Measurements from ENCODE around the gene FSTL4. TPM values are rescaled to one million over a fixed set of nuclear protein-coding genes. Genes with fewer than 3 reads are reported as not detected.

The FSTL4 gene
- total RNA-seq, 1 experiment from 2014 or later: not detected

- no peaks in the 10 kb centered on the region for H3K9me3 Mint-ChIP-seq (ENCODE audit: low read depth, unreplicated experiment)
- no peaks in the 10 kb centered on the region for H3K36me3 Mint-ChIP-seq (ENCODE audit: insufficient read depth, unreplicated experiment)
- BruUV-seq (replicated peaks): no TSS peak
- no peak overlapping the region for H3K4me3 Mint-ChIP-seq (ENCODE audit: low read depth, unreplicated experiment)
- CTCF ChIA-PET: no interaction called here
- intact Hi-C loops (cut with micrococcal nuclease; ENCODE audit: unreplicated experiment): no loop called here
- TF ChIP-seq, protein P1, sequence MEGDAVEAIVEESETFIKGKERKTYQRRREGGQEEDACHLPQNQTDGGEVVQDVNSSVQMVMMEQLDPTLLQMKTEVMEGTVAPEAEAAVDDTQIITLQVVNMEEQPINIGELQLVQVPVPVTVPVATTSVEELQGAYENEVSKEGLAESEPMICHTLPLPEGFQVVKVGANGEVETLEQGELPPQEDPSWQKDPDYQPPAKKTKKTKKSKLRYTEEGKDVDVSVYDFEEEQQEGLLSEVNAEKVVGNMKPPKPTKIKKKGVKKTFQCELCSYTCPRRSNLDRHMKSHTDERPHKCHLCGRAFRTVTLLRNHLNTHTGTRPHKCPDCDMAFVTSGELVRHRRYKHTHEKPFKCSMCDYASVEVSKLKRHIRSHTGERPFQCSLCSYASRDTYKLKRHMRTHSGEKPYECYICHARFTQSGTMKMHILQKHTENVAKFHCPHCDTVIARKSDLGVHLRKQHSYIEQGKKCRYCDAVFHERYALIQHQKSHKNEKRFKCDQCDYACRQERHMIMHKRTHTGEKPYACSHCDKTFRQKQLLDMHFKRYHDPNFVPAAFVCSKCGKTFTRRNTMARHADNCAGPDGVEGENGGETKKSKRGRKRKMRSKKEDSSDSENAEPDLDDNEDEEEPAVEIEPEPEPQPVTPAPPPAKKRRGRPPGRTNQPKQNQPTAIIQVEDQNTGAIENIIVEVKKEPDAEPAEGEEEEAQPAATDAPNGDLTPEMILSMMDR (IDR thresholded peaks at IDR 0.05; ENCODE audit: unreplicated experiment): no peak
- no peak overlapping the region for H3K27ac Mint-ChIP-seq (ENCODE audit: unreplicated experiment)
- H3K27me3 Mint-ChIP-seq (ENCODE audit: unreplicated experiment): peaks cover 15% of the 10 kb centered on the region
- no peak for DNase-seq
- H3K4me1 Mint-ChIP-seq (ENCODE audit: low read depth, unreplicated experiment): peaks cover 9% of the 10 kb centered on the region
Measured at GRCh38 chr5:133232435-133232834, 379.9 kb downstream of the FSTL4 start.

DNA sequence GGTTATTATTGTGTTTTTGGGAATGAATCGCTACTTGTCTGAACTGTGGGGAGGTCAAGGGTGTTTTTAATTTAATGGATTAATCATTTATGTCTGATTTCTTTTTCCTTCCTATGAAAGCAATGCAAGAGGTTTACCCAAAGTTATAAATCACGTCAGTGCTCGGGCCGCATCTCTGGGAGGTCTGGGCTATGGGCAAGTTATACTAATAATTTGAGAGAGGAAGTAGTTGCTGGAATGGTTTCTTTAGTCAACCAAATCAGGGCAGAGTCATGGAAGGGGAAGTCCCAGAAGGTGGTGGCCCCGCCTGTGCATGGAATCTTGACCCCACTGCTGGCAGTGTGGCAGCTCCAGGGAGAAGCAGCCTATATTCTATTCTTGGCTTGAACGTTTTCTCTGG, 380.3 kb downstream of the FSTL4 start:
- Mint-ChIP-seq H3K4me1 (ENCODE audit: low read depth, unreplicated experiment) (peaks cover 11% of the 10 kb centered on the region), H3K9me3 (ENCODE audit: low read depth, unreplicated experiment) (no peaks in the 10 kb centered on the region), H3K36me3 (ENCODE audit: insufficient read depth, unreplicated experiment) (no peaks in the 10 kb centered on the region), H3K4me3 (ENCODE audit: low read depth, unreplicated experiment) (no peak overlapping the region), H3K27ac (ENCODE audit: unreplicated experiment) (no peak overlapping the region), H3K27me3 (ENCODE audit: unreplicated experiment) (peaks cover 11% of the 10 kb centered on the region)
- CTCF ChIA-PET: no interaction called here
- DNase-seq: peak; percentile 59
- TF ChIP-seq, protein P1 (IDR thresholded peaks at IDR 0.05; ENCODE audit: unreplicated experiment): no peak
- intact Hi-C loops (cut with micrococcal nuclease; ENCODE audit: unreplicated experiment): no loop called here
- no TSS peak for BruUV-seq (replicated peaks)

DNA sequence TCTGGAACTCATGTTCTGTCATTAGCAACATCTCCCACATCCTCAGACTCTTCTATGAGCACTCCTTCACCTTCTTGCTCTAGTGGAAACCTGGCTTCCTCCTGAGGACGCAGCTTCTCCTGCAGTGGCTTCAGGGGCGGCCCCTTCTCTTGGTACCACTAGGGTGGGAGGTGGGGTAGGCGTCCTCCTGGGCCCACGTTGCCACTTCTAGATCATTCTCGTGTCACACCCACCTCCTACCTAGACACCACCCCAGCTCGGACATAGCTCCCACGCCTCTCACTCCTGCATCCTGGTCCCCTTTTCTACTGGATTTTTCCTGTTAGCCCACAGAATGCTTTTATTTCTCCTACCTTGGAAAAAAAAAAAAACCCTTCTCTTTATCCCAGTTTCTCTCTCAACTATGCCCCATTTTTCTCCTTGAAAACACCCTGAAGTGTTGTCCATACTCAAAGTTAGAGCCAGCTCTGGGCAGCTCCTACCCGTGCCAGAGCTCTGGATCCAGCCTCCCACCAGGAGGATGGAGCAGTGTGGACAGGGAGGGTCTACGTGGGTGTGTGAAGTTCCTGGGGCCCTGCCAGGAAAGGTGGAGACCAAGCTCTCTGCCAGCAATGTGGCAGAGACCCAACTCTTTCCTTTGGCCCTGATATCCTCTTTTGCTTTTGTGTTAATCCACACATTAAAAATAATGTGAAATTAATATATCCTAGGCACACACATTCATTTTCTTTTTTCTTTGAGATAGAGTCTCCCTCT, 381.3 kb downstream of the FSTL4 start:
- CTCF ChIA-PET: interaction anchor here (0.7 to 1.2 kb wide), 3 partner anchors 10 to 66 kb away, joined by 3 to 6 read pairs (median 4); no protein-coding TSS in a partner anchor
- H3K4me1 Mint-ChIP-seq (ENCODE audit: low read depth, unreplicated experiment): peaks cover 21% of the 10 kb centered on the region
- no peaks in the 10 kb centered on the region for H3K36me3 Mint-ChIP-seq (ENCODE audit: insufficient read depth, unreplicated experiment)
- TF ChIP-seq, protein P1 (IDR thresholded peaks at IDR 0.05; ENCODE audit: unreplicated experiment): no peak
- no TSS peak for BruUV-seq (replicated peaks)
- H3K27me3 Mint-ChIP-seq (ENCODE audit: unreplicated experiment): peaks cover under 1% of the 10 kb centered on the region
- no peak for DNase-seq
- no peaks in the 10 kb centered on the region for H3K9me3 Mint-ChIP-seq (ENCODE audit: low read depth, unreplicated experiment)
- intact Hi-C loops (cut with micrococcal nuclease; ENCODE audit: unreplicated experiment): no loop called here
- H3K4me3 Mint-ChIP-seq (ENCODE audit: low read depth, unreplicated experiment): no peak overlapping the region
- H3K27ac Mint-ChIP-seq (ENCODE audit: unreplicated experiment): no peak overlapping the region

DNA sequence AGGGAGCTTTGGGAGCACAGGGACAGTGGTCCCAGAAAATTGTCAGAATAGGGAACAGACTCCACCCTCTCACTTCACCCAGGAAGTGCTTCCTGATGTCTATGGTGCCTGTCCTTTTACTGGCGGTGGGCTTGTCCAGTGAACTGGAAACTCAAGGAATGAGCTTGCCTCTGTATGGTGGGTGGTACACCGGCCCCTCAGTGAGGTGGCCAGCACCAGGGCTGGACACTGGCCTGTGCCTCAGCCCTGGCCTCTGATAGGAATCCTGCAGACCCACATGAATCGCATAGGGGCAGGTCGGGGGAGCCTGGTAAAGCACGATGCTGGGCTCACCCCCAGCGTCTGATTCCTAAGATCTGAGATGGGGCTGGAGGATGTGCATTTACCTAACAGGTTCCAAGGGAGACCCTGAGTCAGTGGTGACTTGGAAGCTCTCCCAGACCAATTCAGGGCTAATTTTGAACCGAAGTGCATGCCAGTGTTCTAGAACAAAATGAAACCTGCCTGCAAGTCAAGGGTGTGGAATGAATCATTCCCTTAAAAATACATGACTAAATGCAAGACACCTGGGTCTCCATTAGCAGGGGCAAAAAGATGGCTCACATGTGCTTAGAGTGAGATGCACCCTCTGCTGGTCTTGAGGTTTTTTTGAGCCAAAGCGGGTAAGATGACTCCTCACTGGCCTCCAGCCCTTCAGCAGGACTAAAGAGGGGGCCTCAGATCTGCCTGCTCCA, 382.2 kb downstream of the FSTL4 start:
- no peak overlapping the region for H3K27ac Mint-ChIP-seq (ENCODE audit: unreplicated experiment)
- H3K4me1 Mint-ChIP-seq (ENCODE audit: low read depth, unreplicated experiment): peaks cover 29% of the 10 kb centered on the region
- no peak for DNase-seq
- CTCF ChIA-PET: interaction anchor here (1.2 kb wide), 1 partner anchor 12 kb away, joined by 6 read pairs; no protein-coding TSS in a partner anchor
- no TSS peak for BruUV-seq (replicated peaks)
- TF ChIP-seq, protein P1 (IDR thresholded peaks at IDR 0.05; ENCODE audit: unreplicated experiment): no peak
- no peaks in the 10 kb centered on the region for H3K27me3 Mint-ChIP-seq (ENCODE audit: unreplicated experiment)
- no peaks in the 10 kb centered on the region for H3K9me3 Mint-ChIP-seq (ENCODE audit: low read depth, unreplicated experiment)
- intact Hi-C loops (cut with micrococcal nuclease; ENCODE audit: unreplicated experiment): no loop called here
- H3K36me3 Mint-ChIP-seq (ENCODE audit: insufficient read depth, unreplicated experiment): no peaks in the 10 kb centered on the region
- no peak overlapping the region for H3K4me3 Mint-ChIP-seq (ENCODE audit: low read depth, unreplicated experiment)
